ENCODE measurements around the gene COTL1. TPM values are rescaled to one million over a fixed set of nuclear protein-coding genes. Genes with fewer than 3 reads are reported as not detected.
A peak's percentile ranks its signal among the peaks of the same experiment; 100 is the strongest.

The COTL1 gene
- total and polyA plus RNA-seq, 12 donors = 20.1 to 93.8 (median 54.3) TPM

DNA sequence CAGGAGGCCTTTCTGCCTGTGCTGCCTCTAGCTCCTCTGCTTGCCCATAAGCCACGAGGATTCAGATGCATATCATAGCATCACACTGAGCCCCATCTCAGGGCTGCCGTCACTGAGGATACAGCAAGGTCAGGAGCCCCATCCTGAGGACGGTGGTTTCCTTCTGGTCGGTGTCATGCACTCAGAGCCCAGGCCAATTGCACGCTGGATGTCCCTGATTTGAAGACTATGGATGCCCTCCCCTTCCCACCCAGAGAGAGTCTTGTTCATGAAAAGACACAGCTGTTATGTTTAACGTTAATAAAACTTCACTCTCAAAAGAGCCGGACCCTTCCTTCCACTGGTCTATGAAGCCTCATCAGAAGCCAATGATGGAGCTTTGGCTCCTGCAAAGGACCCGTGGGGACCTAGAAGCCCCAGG, 19.9 kb downstream of the COTL1 start:
- no peaks in the 10 kb centered on the region for H3K36me3 ChIP-seq (replicated peaks in 1 of 2)
- H3K9me3 ChIP-seq (replicated peaks in 1 of 3) = no peaks in the 10 kb centered on the region
- DNase-seq = no peak
- peak overlapping the region in 2 of 5 donors; percentile 40 to 89 for H3K27ac ChIP-seq
- intact Hi-C loops (cut with DNase I) = no loop called here
- TF ChIP-seq, protein P1, sequence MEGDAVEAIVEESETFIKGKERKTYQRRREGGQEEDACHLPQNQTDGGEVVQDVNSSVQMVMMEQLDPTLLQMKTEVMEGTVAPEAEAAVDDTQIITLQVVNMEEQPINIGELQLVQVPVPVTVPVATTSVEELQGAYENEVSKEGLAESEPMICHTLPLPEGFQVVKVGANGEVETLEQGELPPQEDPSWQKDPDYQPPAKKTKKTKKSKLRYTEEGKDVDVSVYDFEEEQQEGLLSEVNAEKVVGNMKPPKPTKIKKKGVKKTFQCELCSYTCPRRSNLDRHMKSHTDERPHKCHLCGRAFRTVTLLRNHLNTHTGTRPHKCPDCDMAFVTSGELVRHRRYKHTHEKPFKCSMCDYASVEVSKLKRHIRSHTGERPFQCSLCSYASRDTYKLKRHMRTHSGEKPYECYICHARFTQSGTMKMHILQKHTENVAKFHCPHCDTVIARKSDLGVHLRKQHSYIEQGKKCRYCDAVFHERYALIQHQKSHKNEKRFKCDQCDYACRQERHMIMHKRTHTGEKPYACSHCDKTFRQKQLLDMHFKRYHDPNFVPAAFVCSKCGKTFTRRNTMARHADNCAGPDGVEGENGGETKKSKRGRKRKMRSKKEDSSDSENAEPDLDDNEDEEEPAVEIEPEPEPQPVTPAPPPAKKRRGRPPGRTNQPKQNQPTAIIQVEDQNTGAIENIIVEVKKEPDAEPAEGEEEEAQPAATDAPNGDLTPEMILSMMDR (IDR thresholded peaks at IDR 0.05) = no peak
- TF ChIP-seq POLR2A (IDR thresholded peaks at IDR 0.05) = no peak
- no peak overlapping the region for H3K4me3 ChIP-seq
- no peaks in the 10 kb centered on the region for H3K27me3 ChIP-seq
- H3K4me1 ChIP-seq (replicated peaks in 1 of 2) = peaks cover 11 to 73% of the 10 kb centered on the region in 2 donors
- 40 to 75% (median 56%) methylated on average over 3 to 8 of the region's 8 CpGs for WGBS, 4 donors

DNA sequence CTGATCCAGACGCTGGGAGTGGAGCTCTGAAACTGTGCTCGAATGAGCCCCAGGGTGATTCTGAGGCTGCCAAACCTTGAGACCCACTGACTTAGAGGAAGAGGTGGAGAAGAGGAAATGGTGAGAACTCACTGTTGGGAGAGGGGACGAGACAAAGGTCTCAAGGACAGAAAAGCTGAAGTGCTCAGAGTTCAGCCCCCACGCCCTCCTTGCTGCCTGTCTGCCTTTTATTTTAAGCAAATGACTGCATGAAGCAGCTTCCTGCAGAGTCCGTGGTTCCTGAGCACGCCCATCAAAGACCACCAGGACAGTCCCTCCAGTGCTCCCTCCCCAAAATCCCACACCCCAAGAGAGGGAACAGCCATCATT, 20.4 kb downstream of the COTL1 start:
- Histone ChIP-seq H3K9me3 (replicated peaks in 1 of 3) (no peaks in the 10 kb centered on the region), H3K27ac (peak overlapping the region in 2 of 5 donors; percentile 40 to 89), H3K27me3 (no peaks in the 10 kb centered on the region), H3K4me1 (replicated peaks in 1 of 2) (peaks cover 11 to 69% of the 10 kb centered on the region in 2 donors), H3K4me3 (no peak overlapping the region), H3K36me3 (replicated peaks in 1 of 2) (no peaks in the 10 kb centered on the region)
- no peak for DNase-seq
- TF ChIP-seq, protein P1 (IDR thresholded peaks at IDR 0.05) = no peak
- TF ChIP-seq POLR2A (IDR thresholded peaks at IDR 0.05) = no peak
- WGBS, 4 donors = 58 to 68% (median 64%) methylated on average over 5 to 6 of the region's 6 CpGs
- intact Hi-C loops (cut with DNase I) = no loop called here

DNA sequence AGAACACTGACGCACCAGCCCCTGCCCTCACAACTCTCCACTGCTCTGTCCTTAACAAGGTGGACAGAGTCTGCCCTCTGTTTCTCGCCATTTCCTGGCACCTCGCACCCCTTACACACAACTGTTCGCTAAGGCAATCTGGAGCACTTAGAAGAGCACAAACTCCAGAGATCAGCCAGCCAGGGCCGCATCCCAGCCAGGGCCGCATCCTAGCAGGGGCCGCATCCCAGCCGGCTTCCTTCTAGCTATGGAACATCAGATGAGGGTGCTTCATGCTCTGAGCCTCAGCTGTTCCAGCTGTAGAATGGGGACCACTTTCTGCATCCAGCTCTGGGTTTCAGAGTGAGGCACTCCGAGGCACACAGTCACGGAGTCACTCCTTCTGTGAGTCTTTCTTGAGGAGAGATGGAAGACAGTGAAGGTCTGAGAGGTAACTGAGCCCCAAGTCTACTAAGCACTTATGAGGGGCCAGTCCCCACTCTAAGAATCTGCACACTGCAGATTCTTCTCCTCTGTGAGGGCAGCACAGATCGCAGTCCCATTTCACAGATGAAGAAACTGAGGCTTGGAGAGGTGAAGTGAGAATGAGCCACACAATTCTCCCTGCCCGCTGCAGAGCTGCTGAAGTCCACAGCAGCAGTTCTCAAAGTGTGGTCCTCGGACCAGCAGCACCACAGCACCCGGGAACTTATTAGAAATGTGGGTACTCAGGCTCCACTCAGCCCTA, 20.9 kb downstream of the COTL1 start:
- no peaks in the 10 kb centered on the region for H3K27me3 ChIP-seq
- intact Hi-C loops (cut with DNase I) = no loop called here
- H3K36me3 ChIP-seq (replicated peaks in 1 of 2) = no peaks in the 10 kb centered on the region
- H3K4me1 ChIP-seq (replicated peaks in 1 of 2) = peaks cover 11 to 63% of the 10 kb centered on the region in 2 donors
- WGBS, 4 donors = 88 to 92% (median 90%) methylated on average over 9 to 14 of the region's 14 CpGs
- H3K27ac ChIP-seq = peak overlapping the region in 2 of 5 donors; percentile 40 to 89
- no peak overlapping the region for H3K4me3 ChIP-seq
- no peaks in the 10 kb centered on the region for H3K9me3 ChIP-seq (replicated peaks in 1 of 3)
- TF ChIP-seq, protein P1 (IDR thresholded peaks at IDR 0.05) = no peak
- TF ChIP-seq POLR2A (IDR thresholded peaks at IDR 0.05) = no peak
- no peak for DNase-seq

DNA sequence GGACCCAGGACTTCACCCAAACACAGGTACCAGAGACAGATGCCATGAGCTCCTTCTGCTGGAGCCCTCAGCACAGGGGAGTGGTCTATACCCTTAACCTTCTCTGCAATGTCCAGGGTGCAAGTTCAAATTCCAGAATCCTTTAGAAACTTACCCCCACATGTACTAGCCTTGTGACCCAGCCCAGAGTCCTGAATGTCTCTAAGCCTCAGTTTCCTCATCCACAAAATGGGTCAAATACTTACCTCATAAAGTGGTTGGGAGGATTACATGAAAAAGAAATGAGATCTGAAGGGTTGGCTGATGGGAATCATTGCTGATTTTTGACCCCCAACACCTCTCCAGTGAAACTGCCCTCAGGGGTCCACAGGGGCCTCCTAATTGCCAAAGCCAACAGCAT, 21.7 kb downstream of the COTL1 start:
- Histone ChIP-seq H3K4me1 (replicated peaks in 1 of 2) (peaks cover 11 to 55% of the 10 kb centered on the region in 2 donors), H3K9me3 (replicated peaks in 1 of 3) (no peaks in the 10 kb centered on the region), H3K36me3 (replicated peaks in 1 of 2) (no peaks in the 10 kb centered on the region), H3K27me3 (no peaks in the 10 kb centered on the region), H3K27ac (no peak overlapping the region), H3K4me3 (no peak overlapping the region)
- intact Hi-C loops (cut with DNase I) = no loop called here
- TF ChIP-seq POLR2A (IDR thresholded peaks at IDR 0.05) = no peak
- TF ChIP-seq, protein P1 (IDR thresholded peaks at IDR 0.05) = no peak
- no peak for DNase-seq

Measured in adrenal gland (tissue), 12 donors.